Smooth muscle cell (in vitro differentiated cells): ENCODE measurements around the gene COQ8A. TPM values are rescaled to one million over a fixed set of nuclear protein-coding genes. Genes with fewer than 3 reads are reported as not detected.
"Not testable (repeated sequence)": the region's sequence is repeated elsewhere in the genome, so short reads cannot be mapped to it uniquely, and the experiment has no call there.

Source experiments
- DNase-seq: peaks from one replicate; lab custom pipeline; 2025; ENCODE audit not compliant: unreplicated experiment; lab: John Stamatoyannopoulos, UW
- H2AFZ ChIP-seq: fragments of 200-600 bp; sonication (generic); 2 replicates; pipeline ENCODE4 v1.6.0; 2016; ENCODE audit warnings: antibody characterized with exemption, low read depth, mild to moderate bottlenecking
- H3F3A ChIP-seq: fragments of 200-600 bp; sonication (generic); 2 replicates; pipeline ENCODE4 v1.6.0; 2017; ENCODE audit warnings: antibody characterized with exemption, low read depth
- H3K27ac ChIP-seq: fragments of 200-600 bp; sonication (generic); 2 replicates; pipeline ENCODE4 v1.5.1; 2016; ENCODE audit warnings: low read depth, mild to moderate bottlenecking
- H3K27me3 ChIP-seq: fragments of 200-600 bp; sonication (generic); 2 replicates; pipeline ENCODE4 v1.6.1; 2016; ENCODE audit warnings: low read depth, mild to moderate bottlenecking
- H3K36me3 ChIP-seq: fragments of 200-600 bp; sonication (generic); 2 replicates; pipeline ENCODE4 v1.5.1; 2016; ENCODE audit warnings: low read depth
- H3K4me1 ChIP-seq: fragments of 200-600 bp; sonication (generic); 2 replicates; pipeline ENCODE4 v1.5.1; 2016; ENCODE audit warnings: low read depth
- H3K4me2 ChIP-seq: fragments of 200-600 bp; sonication (generic); 2 replicates; pipeline ENCODE4 v1.6.0; 2016; ENCODE audit warnings: mild to moderate bottlenecking
- H3K4me3 ChIP-seq: fragments of 200-600 bp; sonication (generic); 2 replicates; pipeline ENCODE4 v1.5.1; 2016; ENCODE audit warnings: mild to moderate bottlenecking
- H3K79me2 ChIP-seq: fragments of 200-600 bp; sonication (generic); 2 replicates; pipeline ENCODE4 v1.6.0; 2016; ENCODE audit warnings: low read depth, mild to moderate bottlenecking
- H3K9ac ChIP-seq: fragments of 200-600 bp; sonication (generic); 2 replicates; pipeline ENCODE4 v1.6.0; 2016; ENCODE audit warnings: low read depth
- H3K9me3 ChIP-seq: fragments of 200-600 bp; sonication (generic); replicated peaks from 2 replicates; pipeline ENCODE4 v1.5.1; 2016; ENCODE audit warnings: low read depth
- H4K20me1 ChIP-seq: fragments of 200-600 bp; sonication (generic); 2 replicates; pipeline ENCODE4 v1.6.0; 2016; ENCODE audit warnings: low read depth
- WGBS: methylation state at CpG from one replicate; pipeline ENCODE4 v1.1.7; 2016; ENCODE audit warnings: low lambda C conversion rate; 5-methylcytosine and 5-hydroxymethylcytosine counted together
- polyA plus RNA-seq: library from polyadenylated mRNA; unstranded; fragments of >200 nt; fragmentation: Nextera tagmentation; extraction: Ambion mirVana; gene quantifications from 2 replicates; pipeline ENCODE4 v1.2.1, GENCODE V29; 2016
- total RNA-seq: library from RNA; depleted of rRNA; stranded (reverse); fragments of >200 nt; gene quantifications from 2 replicates; pipeline ENCODE4 v1.2.3, GENCODE V29; 2014
- TF ChIP-seq, protein P1 (sequence below): fragments of 200-600 bp; sonication (generic); IDR thresholded peaks from 2 replicates; pipeline ENCODE4 v1.5.1; 2017; ENCODE audit warnings: borderline replicate concordance, mild to moderate bottlenecking, antibody characterized with exemption; ENCODE audit not compliant: insufficient read depth, poor library complexity, severe bottlenecking

COQ8A gene
- total and polyA plus RNA-seq, 2 experiments from 2014 or later: 3.1 to 3.4 TPM

DNA sequence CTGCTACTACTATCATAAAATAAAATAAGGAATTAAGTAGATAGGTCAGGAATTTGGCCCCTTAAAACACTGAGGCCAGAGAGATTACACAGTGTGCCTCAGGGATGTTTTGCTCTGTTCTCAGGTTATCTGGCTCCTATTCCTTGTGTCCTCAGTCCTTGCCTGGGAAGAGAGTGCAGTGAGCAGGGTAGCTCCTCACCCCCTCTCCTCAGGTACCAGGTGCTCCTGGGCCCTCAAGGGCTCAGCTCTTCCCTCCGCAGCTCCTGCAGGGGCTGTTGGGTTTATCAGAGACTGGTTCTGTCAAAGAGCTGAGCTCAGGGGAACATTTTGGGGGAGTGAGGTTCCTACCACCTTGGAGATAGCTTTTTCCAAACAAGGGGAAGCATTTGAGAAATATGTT, 20.1 kb upstream of the COQ8A start:
- no peak overlapping the region for H3K9ac ChIP-seq
- no peak overlapping the region for H3K4me2 ChIP-seq
- no peaks in the 10 kb centered on the region for H3K79me2 ChIP-seq
- H3K9me3 ChIP-seq: no peaks in the 10 kb centered on the region
- H2AFZ ChIP-seq: no peak overlapping the region
- no peaks in the 10 kb centered on the region for H4K20me1 ChIP-seq
- no peaks in the 10 kb centered on the region for H3K27me3 ChIP-seq
- no peaks in the 10 kb centered on the region for H3K4me1 ChIP-seq
- H3K27ac ChIP-seq: no peak overlapping the region
- WGBS: 93% methylated on average over 1 of the region's 1 CpG
- DNase-seq: no peak
- no peaks in the 10 kb centered on the region for H3K36me3 ChIP-seq
- H3K4me3 ChIP-seq: no peak overlapping the region
- TF ChIP-seq, protein P1, sequence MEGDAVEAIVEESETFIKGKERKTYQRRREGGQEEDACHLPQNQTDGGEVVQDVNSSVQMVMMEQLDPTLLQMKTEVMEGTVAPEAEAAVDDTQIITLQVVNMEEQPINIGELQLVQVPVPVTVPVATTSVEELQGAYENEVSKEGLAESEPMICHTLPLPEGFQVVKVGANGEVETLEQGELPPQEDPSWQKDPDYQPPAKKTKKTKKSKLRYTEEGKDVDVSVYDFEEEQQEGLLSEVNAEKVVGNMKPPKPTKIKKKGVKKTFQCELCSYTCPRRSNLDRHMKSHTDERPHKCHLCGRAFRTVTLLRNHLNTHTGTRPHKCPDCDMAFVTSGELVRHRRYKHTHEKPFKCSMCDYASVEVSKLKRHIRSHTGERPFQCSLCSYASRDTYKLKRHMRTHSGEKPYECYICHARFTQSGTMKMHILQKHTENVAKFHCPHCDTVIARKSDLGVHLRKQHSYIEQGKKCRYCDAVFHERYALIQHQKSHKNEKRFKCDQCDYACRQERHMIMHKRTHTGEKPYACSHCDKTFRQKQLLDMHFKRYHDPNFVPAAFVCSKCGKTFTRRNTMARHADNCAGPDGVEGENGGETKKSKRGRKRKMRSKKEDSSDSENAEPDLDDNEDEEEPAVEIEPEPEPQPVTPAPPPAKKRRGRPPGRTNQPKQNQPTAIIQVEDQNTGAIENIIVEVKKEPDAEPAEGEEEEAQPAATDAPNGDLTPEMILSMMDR: no peak
- no peaks in the 10 kb centered on the region for H3F3A ChIP-seq

DNA sequence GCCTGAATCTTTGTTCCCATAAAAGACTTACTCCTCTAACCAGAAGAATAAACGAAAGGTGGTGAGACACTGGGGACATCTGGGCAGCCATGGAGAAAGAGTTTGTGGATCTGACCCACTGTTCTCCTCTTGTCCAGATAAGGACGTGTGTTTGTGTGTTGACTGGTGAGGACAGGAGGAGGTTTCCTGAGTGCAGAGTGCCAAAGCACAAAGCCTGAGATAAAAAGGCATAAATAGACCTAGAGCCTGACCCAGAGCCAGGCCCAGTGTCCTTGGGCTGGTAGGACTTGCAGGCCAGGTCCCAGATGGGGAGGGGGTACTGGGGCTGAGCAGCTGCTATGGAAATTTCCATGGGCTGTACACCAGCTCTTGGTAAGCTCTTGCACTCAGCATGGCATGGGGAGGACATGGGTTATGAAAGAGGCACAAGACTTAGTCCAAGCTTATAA, 19.6 kb upstream of the COQ8A start:
- Histone ChIP-seq H3K4me3 (no peak overlapping the region), H3K36me3 (no peaks in the 10 kb centered on the region), H3K27ac (no peak overlapping the region), H3F3A (no peaks in the 10 kb centered on the region), H3K79me2 (no peaks in the 10 kb centered on the region), H3K27me3 (no peaks in the 10 kb centered on the region), H3K4me2 (no peak overlapping the region), H3K9me3 (no peaks in the 10 kb centered on the region), H3K9ac (no peak overlapping the region), H3K4me1 (no peaks in the 10 kb centered on the region), H4K20me1 (no peaks in the 10 kb centered on the region), H2AFZ (no peak overlapping the region)
- TF ChIP-seq, protein P1: no peak
- no peak for DNase-seq
- WGBS: 85% methylated on average over 2 of the region's 2 CpGs

- H3K9ac ChIP-seq: no peak overlapping the region
- no peaks in the 10 kb centered on the region for H3K4me1 ChIP-seq
- no peak for DNase-seq
- WGBS: 92% methylated on average over 5 of the region's 5 CpGs
- H4K20me1 ChIP-seq: no peaks in the 10 kb centered on the region
- no peak overlapping the region for H3K27ac ChIP-seq
- TF ChIP-seq, protein P1: no peak
- H3K79me2 ChIP-seq: no peaks in the 10 kb centered on the region
- no peak overlapping the region for H3K4me2 ChIP-seq
- H3K36me3 ChIP-seq: no peaks in the 10 kb centered on the region
- H3K27me3 ChIP-seq: no peaks in the 10 kb centered on the region
- no peak overlapping the region for H3K4me3 ChIP-seq
- no peaks in the 10 kb centered on the region for H3K9me3 ChIP-seq
- H2AFZ ChIP-seq: no peak overlapping the region
- H3F3A ChIP-seq: no peaks in the 10 kb centered on the region
Measured at GRCh38 chr1:226921504-226921903, 18.6 kb upstream of the COQ8A start.

GRCh38 chr1:226929260-226930111, 10.6 kb upstream of the COQ8A start:
- H3K4me1 ChIP-seq, H3K9me3 ChIP-seq, H2AFZ ChIP-seq, H3F3A ChIP-seq, DNase-seq, H4K20me1 ChIP-seq, H3K9ac ChIP-seq, H3K4me3 ChIP-seq, H3K27me3 ChIP-seq, H3K4me2 ChIP-seq, H3K79me2 ChIP-seq, H3K27ac ChIP-seq, H3K36me3 ChIP-seq: not testable (repeated sequence)
- WGBS: 76% methylated on average over 5 of the region's 5 CpGs
